Gastroesophageal sphincter (tissue), 3 donors: ENCODE results near the gene SORBS1.

Source experiments
- CTCF ChIP-seq, 4 experiments: fragments of 200-600 bp in 2 of 4; fragments of 450-650 bp in 2 of 4; sonication (generic) in 1 of 4; IDR thresholded peaks; one replicate each; pipeline ENCODE4 v1.5.1; 2017 to 2019; ENCODE audit warnings: antibody characterized with exemption in 4 of 4, mild to moderate bottlenecking in 2 of 4, moderate library complexity in 2 of 4
- EP300 ChIP-seq: sonication (generic); formaldehyde crosslinking; IDR thresholded peaks from one replicate; pipeline ENCODE4 v1.6.1; 2017; ENCODE audit warnings: antibody characterized with exemption, mild to moderate bottlenecking
- POLR2A ChIP-seq, 2 donors: fragments of 450-650 bp; IDR thresholded peaks; one replicate each; pipeline ENCODE4 v1.6.1; 2017; ENCODE audit warnings: antibody characterized with exemption in 2 of 2, mild to moderate bottlenecking in 2 of 2, moderate library complexity in 1 of 2
- POLR2AphosphoS5 ChIP-seq: sonication (generic); formaldehyde crosslinking; IDR thresholded peaks from one replicate; pipeline ENCODE4 v1.6.1; 2017; ENCODE audit warnings: antibody characterized with exemption

- TF ChIP-seq EP300 (no peak), CTCF (IDR thresholded peaks at IDR 0.05) (no peak), POLR2A (IDR thresholded peaks at IDR 0.05) (no peak), POLR2AphosphoS5 (no peak)
Measured at GRCh38 chr10:95610727-95611126, 49.6 kb upstream of the SORBS1 start.
